Gastroesophageal sphincter (tissue), 3 donors: ENCODE results near the gene EXOC4.

ENCODE experiments used
- CTCF ChIP-seq, 4 experiments: fragments of 200-600 bp in 2 of 4; fragments of 450-650 bp in 2 of 4; sonication (generic) in 1 of 4; IDR thresholded peaks; one replicate each; pipeline ENCODE4 v1.5.1; 2017 to 2019; ENCODE audit warnings: antibody characterized with exemption in 4 of 4, mild to moderate bottlenecking in 2 of 4, moderate library complexity in 2 of 4
- EP300 ChIP-seq: sonication (generic); formaldehyde crosslinking; IDR thresholded peaks from one replicate; pipeline ENCODE4 v1.6.1; 2017; ENCODE audit warnings: antibody characterized with exemption, mild to moderate bottlenecking
- POLR2AphosphoS5 ChIP-seq: sonication (generic); formaldehyde crosslinking; IDR thresholded peaks from one replicate; pipeline ENCODE4 v1.6.1; 2017; ENCODE audit warnings: antibody characterized with exemption

GRCh38 chr7:133514551-133514950 is 261.7 kb downstream of the EXOC4 start:
- TF ChIP-seq EP300 (no peak), POLR2AphosphoS5 (no peak), CTCF (IDR thresholded peaks at IDR 0.05) (no peak)
